ENCODE measurements around the gene GNG5.

Gene GNG5

GRCh38 chr1:84492726-84493125, 13.7 kb downstream of the GNG5 start:
- TF ChIP-seq CTCF (IDR thresholded peaks at IDR 0.05; ENCODE audit: insufficient read depth, low read depth, low read length, missing control alignments), result no peak
- no peak for DNase-seq (ENCODE audit: low read depth)
- no peak overlapping the region for H3K4me3 ChIP-seq (ENCODE audit: low read depth, low read length)

- TF ChIP-seq CTCF (IDR thresholded peaks at IDR 0.05; ENCODE audit: insufficient read depth, low read depth, low read length, missing control alignments), result no peak
- no peak overlapping the region for H3K4me3 ChIP-seq (ENCODE audit: low read depth, low read length)
- DNase-seq (ENCODE audit: low read depth), result no peak
These were observed 16.6 kb downstream of the GNG5 start for GRCh38 chr1:84489766-84490165.

- no peak overlapping the region for H3K4me3 ChIP-seq (ENCODE audit: low read depth, low read length)
- DNase-seq (ENCODE audit: low read depth), result no peak
- no peak for TF ChIP-seq CTCF (IDR thresholded peaks at IDR 0.05; ENCODE audit: insufficient read depth, low read depth, low read length, missing control alignments)
These were observed 18.3 kb downstream of the GNG5 start for GRCh38 chr1:84488107-84488506.

GRCh38 chr1:84481317-84481716, 25.1 kb downstream of the GNG5 start:
- no peak for DNase-seq (ENCODE audit: low read depth)
- TF ChIP-seq CTCF (IDR thresholded peaks at IDR 0.05; ENCODE audit: insufficient read depth, low read depth, low read length, missing control alignments), result no peak
- H3K4me3 ChIP-seq (ENCODE audit: low read depth, low read length), result no peak overlapping the region

GRCh38 chr1:84480650-84481049, 25.7 kb downstream of the GNG5 start:
- no peak for TF ChIP-seq CTCF (IDR thresholded peaks at IDR 0.05; ENCODE audit: insufficient read depth, low read depth, low read length, missing control alignments)

GRCh38 chr1:84479998-84480397, 26.4 kb downstream of the GNG5 start:
- TF ChIP-seq CTCF (IDR thresholded peaks at IDR 0.05; ENCODE audit: insufficient read depth, low read depth, low read length, missing control alignments), result no peak
- peak overlapping the region; percentile 100 for H3K4me3 ChIP-seq (ENCODE audit: low read depth, low read length)
- DNase-seq (ENCODE audit: low read depth), result peak; percentile 18

More at GRCh38 chr1:84480650-84481049, 25.7 kb downstream of the GNG5 start:
- H3K4me3 ChIP-seq (ENCODE audit: low read depth, low read length), result peak overlapping the region; percentile 100
- DNase-seq (ENCODE audit: low read depth), result peak; percentile 40

Data from GM12865 (cell line).